ENCODE data around the gene DBX1.

Gene DBX1

DNA sequence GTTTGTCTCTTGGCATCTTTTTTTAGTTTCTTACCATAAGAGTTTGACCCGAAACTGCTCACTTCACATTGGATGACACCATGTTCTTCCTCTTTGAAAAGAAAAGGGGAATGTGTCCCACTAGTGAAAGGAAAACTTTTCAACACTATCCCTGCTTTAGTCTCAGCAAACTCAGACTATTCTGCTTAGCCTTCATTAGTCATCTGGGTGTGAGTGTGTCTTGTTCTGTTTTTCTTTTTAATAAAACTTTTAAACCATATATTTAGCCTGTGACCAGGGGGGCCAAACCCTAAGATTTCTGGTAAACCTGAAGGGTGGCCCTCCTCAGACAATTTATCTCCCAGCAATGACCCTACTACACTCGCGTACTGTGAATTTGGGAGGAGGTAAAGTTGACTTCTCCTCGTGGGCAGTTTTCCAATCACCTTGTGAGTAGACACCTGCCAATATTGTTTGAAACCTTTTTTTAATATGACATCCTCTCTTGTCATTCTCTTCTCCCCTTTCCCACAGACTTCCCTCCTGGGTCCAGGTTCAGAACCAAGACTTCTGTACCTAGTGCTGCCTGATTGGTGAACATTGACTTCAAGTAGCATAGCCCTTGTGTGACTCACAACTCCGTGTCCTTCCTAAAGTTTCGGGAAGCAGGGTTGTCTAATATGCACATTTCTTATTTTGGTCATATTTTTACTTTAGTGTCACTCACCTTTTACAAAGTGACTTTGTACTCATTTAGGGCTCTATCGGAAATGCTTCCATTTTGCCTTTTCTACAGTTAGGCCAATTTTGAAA is 39.9 kb downstream of the DBX1 start:
- DNase-seq, result no peak

DNA sequence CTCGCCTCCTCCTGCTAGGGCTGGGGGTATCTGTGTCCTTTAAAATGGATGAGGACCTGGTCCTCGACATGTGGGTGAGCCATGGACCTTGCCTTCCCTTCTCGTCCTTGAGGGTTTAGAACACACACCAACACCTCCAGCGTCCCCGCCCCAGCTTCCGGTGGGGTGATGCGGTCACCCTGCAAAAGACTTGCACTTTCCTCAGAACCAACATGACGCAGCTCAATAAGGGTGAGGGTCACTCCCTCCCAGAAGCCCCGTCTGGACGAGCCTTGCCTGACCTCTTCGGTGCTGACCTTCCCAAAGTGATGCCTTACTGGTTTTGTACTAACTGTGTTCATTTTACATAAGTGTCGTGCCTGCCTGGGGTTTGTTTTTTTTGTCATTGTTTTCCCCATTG is 41.0 kb downstream of the DBX1 start:
- DNase-seq, result no peak

DNA sequence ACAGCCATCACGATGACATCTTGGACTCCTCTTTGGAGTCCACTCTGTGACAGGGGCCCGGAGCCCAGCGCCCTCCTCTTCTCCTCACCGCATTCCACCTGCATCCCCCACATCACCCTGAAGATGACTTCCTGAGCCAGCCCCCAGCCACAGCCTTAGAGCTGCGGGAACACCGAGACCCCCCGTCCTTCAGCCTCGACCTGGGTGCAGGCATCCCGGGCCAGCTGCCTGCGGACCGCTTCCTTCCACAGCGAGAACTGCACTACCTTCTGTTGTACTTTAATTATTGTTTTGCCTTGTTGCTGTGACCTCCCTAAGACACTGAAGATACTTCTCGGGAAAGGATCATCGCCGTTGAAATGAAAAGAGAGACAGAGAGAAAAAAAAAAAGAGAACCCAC is 42.1 kb downstream of the DBX1 start:
- DNase-seq, result no peak

DNA sequence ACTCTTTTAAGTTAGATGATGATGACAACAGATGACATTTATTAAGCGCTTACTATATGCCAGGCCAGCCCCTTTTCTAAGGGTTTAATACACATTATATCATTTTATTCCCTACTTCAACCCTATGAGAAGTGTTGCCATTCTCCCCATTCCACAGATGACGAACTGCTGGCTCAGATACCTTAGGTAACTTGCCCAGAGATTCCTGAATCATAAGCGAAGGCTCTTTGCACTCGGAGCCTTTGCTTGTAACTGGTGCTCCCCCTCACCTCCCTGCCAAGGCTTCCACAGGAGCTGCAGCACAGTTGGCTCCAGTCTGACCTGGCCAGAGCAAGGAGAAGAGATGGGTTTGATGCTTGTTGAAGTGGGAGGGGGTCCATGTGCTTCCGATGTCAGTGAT is 43.0 kb downstream of the DBX1 start:
- no peak for DNase-seq

DNA sequence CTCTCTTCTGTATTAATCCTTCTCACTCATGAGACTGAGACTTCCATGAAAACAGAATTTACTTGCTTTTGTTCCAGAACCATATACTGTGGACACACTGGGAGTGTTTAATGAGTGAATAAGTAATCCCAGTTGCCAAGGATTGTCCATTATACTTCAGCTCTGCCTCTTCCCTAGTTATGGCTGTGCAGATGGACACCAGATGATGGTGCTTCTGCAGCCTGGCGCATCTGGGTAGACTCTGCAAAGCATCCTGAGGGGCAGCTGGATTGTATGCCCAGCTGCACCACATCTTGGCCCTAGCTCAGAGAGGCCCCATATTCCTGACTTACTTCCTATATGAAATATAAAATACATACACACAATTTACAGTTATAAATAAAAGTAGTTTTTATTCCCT is 43.5 kb downstream of the DBX1 start:
- no peak for DNase-seq

DNA sequence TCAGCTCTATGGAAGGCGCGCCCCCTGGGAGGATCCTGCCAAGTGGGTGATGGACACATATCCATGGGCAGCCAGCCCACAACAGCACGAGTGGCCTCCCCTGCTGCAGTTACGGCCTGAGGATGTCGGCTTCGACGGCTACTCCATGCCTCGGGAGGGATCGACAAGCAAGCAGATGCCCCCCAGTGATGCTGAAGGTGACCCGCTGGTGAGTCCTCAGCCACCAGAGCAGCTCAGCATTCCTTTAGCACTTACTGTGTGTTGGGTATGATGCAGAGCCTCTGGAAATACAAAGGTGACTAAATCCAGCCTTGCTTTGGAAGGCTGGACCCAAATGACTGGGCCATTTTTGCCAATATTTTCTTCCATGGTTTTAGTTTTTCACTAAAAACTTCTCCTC is 45.7 kb downstream of the DBX1 start:
- no peak for DNase-seq

DNA sequence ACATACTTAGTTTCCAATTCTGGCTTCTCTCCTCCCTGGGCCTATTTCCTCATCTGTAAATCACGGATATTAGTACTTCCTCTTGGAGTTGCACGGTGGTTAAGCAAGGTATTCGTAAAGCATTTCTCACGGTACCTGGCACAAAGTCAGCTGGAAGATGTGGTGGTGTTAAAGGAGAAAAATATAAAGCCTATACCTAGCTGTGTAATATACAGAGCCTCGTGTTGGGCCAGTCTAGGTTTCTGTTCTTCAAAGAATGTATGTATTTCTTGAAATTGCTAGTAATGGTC is 47.2 kb downstream of the DBX1 start:
- DNase-seq, result no peak

DNA sequence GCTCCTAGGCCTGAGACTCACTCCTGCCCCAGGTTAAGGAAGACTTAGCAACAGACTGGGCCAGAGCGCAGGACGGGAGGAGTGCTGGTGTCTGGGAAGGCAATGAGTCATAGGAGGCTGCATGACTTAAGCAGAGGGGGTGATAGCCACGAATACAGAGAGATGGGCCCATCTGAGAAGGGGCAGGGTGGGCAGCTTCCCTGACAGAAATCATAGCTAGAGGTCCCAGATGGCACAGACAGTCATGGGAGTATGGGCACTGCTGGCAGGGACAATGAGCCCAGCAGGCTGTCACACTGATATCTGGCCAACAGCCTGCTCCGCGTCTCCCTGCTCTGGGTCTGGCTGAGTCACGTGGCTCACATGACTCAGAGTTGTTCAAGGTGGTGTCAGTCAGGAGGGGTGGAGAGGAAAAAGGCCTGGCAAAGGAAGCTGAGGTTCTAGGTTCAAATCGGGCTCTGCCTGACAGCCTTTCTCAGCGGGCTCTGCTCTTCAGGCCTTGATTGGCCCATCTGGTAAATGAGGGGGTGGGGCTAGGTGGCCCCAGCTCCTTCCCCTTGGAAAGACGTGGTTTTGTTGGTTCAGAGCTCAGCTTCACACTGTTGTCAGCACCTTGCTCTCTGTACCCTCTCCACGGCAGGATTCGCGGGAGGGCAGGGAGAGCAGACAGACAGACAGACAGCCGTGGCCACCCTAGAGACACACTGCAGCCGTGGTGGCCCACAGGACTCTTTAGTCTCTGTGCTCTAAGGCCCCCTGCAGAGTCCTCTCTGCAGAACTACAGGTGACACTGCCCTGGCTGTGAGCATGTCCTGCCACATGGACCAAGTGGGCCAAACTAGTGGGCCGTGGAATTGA is 47.8 kb downstream of the DBX1 start:
- peak; percentile 73 for DNase-seq

DNA sequence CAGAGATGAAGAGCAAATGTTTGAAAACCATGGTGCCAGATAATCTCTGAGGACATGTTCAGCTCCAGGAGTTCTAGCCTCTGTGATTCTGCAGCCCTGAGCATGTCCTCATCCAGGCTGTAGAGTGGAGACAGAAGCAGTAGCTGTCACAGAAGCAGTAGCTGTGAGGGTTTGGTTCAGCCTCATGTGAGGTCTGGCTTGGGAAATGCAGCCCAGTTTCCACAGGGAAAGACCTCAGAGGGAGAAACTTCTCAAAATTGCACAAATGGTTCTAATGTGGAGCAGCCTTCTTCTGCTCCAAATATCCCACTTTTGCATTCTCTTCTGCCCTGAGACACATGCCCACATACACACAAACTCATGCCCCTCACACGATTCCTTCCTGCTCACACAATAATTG is 48.4 kb downstream of the DBX1 start:
- DNase-seq, result no peak

DNA sequence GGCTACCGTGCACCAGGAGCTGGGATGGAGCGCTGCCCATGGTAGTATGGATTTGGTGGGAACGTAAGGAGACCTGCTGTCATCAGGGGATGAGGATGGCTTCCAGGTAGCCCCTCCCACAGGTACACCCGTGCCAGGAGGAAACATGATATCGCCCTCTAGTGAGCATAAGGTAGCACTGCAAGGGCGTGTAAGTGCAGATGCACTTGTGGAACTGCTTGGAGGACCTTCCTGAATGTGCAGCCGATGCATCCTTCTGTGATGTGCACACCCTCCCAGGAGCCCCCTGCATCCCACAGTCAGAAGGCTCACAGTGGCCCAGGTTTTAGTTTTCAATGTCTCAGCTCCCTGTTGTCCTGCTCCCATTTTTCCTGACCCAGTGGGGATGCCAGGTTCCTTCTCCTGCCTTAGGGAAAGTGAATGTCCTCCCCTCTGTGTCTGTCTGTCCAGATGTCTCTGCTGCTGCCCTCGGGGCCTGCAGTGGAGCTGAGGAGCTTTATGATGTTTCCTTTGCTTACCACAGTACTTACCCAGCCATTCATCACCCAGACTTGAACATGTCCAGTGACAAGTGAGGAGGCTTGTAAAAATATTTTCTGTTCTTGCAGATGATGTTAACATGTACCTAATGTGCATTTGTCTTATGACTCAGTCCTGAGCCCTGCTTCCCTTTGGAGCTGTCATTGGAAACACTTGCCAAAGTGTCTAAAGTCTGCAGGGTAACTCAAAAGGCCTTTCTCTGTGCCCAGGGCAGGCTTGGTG is 49.2 kb downstream of the DBX1 start:
- no peak for DNase-seq

DNA sequence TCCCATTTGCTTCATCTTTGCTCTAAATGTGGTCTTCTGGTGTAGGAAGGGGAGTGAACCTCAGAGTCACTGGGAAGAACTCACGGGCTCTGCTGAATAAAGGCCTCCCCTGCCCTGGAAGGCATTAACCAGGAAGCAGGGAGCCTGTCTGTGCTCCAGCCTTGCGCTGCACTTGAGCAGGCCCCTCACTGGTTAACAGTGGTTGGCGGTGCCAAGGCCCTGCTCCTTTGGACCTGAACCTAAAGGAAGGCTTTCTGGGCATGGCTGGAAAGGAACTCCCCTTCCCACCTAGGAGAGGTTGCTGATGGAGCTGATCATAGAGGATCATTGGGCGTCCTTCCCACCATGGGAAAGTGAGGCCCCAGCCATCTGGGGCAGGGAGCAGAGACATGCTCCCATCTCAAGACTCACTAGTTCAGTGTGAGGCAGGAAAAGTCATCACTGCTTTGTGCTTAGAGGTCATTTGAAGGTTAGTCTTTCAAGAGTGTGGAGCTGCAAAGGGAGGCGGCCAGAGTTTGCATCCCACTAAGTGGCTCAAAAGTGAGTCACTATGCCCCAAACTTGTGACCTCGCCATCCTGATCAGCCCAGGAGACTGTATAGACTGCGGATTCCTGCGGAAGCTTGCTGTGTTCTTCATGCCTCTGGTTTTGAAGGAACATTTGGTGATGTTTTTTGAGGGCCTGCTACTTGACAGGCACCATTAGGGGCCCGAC is 50.4 kb downstream of the DBX1 start:
- no peak for DNase-seq
